HepG2 (cell line): ENCODE data around the gene CYBRD1. TPM values are rescaled to one million over a fixed set of nuclear protein-coding genes. Genes with fewer than 3 reads are reported as not detected.

Experiments
- AGO2 ChIP-seq: fragments of 200-400 bp; formaldehyde crosslinking; optimal IDR thresholded peaks from 2 replicates; pipeline ENCODE3; 2017; ENCODE audit warnings: mild to moderate bottlenecking, low read depth, low read length, moderate library complexity
- HOXD1 ChIP-seq: sonication (generic); formaldehyde crosslinking; IDR thresholded peaks from 2 replicates; pipeline ENCODE4 v1.5.0; 2020; ENCODE audit warnings: missing genetic modification reagents
- KDM3A ChIP-seq: IDR thresholded peaks from 2 replicates; pipeline ENCODE4 v1.6.1; 2018; ENCODE audit warnings: low read depth, missing compliant biosample characterization
- NAIF1 ChIP-seq: sonication (generic); formaldehyde crosslinking; IDR thresholded peaks from 2 replicates; pipeline ENCODE4 v1.5.0; 2020; ENCODE audit warnings: mild to moderate bottlenecking, missing genetic modification reagents, borderline replicate concordance
- PAF1 ChIP-seq: IDR thresholded peaks from 2 replicates; pipeline ENCODE4 v1.6.1; 2016; ENCODE audit warnings: missing genetic modification reagents, missing compliant biosample characterization
- SP140L ChIP-seq: sonication (generic); formaldehyde crosslinking; IDR thresholded peaks from 2 replicates; pipeline ENCODE4 v1.4.0; 2020; ENCODE audit warnings: missing genetic modification reagents, borderline replicate concordance
- SP2 ChIP-seq: sonication (generic); formaldehyde crosslinking; IDR thresholded peaks from 2 replicates; pipeline ENCODE4 v1.5.1; 2020; ENCODE audit warnings: mild to moderate bottlenecking, missing genetic modification reagents
- ZNF709 ChIP-seq: sonication (generic); formaldehyde crosslinking; IDR thresholded peaks from 2 replicates; pipeline ENCODE4 v1.5.0; 2020; ENCODE audit warnings: mild to moderate bottlenecking, missing genetic modification reagents
- ZNF883 ChIP-seq: sonication (generic); formaldehyde crosslinking; IDR thresholded peaks from 2 replicates; pipeline ENCODE4 v1.5.1; 2020; ENCODE audit warnings: mild to moderate bottlenecking, missing genetic modification reagents; ENCODE audit errors: not compliant biosample characterization
- polyA plus RNA-seq, 8 experiments: library from polyadenylated mRNA; depleted of rRNA in 3 of 8; stranded (reverse) in 7 of 8; unstranded in 1 of 8; fragments of >200 nt; fragmentation: Illumina TruSeq in 4 of 8; extraction: Trizol in 4 of 8; gene quantifications; 2 replicates each; pipeline versions ENCODE4 v1.2.1 to v1.2.3, GENCODE V29; 2011 to 2016; ENCODE audit warnings: low read depth in 4 of 8, missing spikeins in 1 of 8, mixed read lengths in 1 of 8; ENCODE audit not compliant: insufficient read depth in 1 of 8
- total RNA-seq, 5 experiments: library from RNA; depleted of rRNA; stranded (reverse); fragments of >200 nt; fragmentation: Illumina TruSeq; extraction: Trizol; gene quantifications; 2 replicates each; pipeline ENCODE4 v1.2.3, GENCODE V29; 2016; ENCODE audit warnings: low read depth in 1 of 5
- TF ChIP-seq, protein P1 (sequence below): sonication (generic); formaldehyde crosslinking; IDR thresholded peaks from 2 replicates; pipeline ENCODE4 v1.4.0; 2020; ENCODE audit warnings: missing genetic modification reagents
- TF ChIP-seq, protein P2 (sequence below): sonication (generic); formaldehyde crosslinking; IDR thresholded peaks from 2 replicates; pipeline ENCODE4 v1.4.0; 2020; ENCODE audit warnings: mild to moderate bottlenecking, low read depth, missing genetic modification reagents
- TF ChIP-seq, protein P3 (sequence below): sonication (generic); formaldehyde crosslinking; IDR thresholded peaks from 2 replicates; pipeline ENCODE4 v1.5.1; 2020; ENCODE audit warnings: mild to moderate bottlenecking, missing genetic modification reagents, borderline replicate concordance
- TF ChIP-seq, protein P4 (sequence below): IDR thresholded peaks from 2 replicates; pipeline ENCODE4 v1.6.1; 2016; ENCODE audit warnings: low read depth

The CYBRD1 gene
- total and polyA plus RNA-seq, 2 of the 13 experiments (the other 11 are each of a cell fraction or from before 2014, with no cell fraction given): 0.13 to 0.42 TPM

DNA sequence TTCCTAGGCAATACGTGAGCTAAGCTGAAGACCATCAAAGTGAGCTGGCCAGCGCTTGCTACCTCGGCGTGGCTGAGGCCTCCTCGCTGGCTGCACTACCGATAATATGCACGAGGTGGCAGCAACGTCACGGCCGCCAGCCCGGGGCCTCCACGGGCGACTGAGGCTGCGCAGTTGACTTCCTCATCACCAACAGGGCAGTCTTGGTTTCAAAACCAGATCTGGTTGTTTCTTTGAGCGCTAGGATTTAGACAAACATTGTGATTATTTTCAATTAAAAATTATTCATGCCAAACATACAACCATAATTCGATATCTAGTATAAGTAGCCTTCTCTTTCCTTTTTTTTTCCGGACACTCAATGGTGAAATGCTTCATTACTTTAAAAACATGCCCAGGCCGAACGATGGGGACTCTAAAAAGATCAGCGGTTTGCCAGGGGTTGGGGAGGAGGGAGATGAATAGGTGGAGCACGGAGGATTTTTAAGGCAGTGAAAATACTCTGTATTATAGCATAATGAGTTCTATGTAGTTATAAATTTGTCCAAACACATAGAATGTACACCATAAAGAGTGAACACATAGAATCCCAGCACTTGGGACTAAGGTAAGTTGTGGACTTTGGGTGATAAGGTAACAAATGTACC lies 52.0 kb downstream of the CYBRD1 start (continued):
- TF ChIP-seq, protein P1, sequence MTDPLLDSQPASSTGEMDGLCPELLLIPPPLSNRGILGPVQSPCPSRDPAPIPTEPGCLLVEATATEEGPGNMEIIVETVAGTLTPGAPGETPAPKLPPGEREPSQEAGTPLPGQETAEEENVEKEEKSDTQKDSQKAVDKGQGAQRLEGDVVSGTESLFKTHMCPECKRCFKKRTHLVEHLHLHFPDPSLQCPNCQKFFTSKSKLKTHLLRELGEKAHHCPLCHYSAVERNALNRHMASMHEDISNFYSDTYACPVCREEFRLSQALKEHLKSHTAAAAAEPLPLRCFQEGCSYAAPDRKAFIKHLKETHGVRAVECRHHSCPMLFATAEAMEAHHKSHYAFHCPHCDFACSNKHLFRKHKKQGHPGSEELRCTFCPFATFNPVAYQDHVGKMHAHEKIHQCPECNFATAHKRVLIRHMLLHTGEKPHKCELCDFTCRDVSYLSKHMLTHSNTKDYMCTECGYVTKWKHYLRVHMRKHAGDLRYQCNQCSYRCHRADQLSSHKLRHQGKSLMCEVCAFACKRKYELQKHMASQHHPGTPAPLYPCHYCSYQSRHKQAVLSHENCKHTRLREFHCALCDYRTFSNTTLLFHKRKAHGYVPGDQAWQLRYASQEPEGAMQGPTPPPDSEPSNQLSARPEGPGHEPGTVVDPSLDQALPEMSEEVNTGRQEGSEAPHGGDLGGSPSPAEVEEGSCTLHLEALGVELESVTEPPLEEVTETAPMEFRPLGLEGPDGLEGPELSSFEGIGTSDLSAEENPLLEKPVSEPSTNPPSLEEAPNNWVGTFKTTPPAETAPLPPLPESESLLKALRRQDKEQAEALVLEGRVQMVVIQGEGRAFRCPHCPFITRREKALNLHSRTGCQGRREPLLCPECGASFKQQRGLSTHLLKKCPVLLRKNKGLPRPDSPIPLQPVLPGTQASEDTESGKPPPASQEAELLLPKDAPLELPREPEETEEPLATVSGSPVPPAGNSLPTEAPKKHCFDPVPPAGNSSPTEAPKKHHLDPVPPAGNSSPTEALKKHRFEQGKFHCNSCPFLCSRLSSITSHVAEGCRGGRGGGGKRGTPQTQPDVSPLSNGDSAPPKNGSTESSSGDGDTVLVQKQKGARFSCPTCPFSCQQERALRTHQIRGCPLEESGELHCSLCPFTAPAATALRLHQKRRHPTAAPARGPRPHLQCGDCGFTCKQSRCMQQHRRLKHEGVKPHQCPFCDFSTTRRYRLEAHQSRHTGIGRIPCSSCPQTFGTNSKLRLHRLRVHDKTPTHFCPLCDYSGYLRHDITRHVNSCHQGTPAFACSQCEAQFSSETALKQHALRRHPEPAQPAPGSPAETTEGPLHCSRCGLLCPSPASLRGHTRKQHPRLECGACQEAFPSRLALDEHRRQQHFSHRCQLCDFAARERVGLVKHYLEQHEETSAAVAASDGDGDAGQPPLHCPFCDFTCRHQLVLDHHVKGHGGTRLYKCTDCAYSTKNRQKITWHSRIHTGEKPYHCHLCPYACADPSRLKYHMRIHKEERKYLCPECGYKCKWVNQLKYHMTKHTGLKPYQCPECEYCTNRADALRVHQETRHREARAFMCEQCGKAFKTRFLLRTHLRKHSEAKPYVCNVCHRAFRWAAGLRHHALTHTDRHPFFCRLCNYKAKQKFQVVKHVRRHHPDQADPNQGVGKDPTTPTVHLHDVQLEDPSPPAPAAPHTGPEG: no peak
- TF ChIP-seq ZNF709 (CRISPR knock-in tag): no peak
- no peak for TF ChIP-seq SP2 (CRISPR knock-in tag)
- TF ChIP-seq, protein P2, sequence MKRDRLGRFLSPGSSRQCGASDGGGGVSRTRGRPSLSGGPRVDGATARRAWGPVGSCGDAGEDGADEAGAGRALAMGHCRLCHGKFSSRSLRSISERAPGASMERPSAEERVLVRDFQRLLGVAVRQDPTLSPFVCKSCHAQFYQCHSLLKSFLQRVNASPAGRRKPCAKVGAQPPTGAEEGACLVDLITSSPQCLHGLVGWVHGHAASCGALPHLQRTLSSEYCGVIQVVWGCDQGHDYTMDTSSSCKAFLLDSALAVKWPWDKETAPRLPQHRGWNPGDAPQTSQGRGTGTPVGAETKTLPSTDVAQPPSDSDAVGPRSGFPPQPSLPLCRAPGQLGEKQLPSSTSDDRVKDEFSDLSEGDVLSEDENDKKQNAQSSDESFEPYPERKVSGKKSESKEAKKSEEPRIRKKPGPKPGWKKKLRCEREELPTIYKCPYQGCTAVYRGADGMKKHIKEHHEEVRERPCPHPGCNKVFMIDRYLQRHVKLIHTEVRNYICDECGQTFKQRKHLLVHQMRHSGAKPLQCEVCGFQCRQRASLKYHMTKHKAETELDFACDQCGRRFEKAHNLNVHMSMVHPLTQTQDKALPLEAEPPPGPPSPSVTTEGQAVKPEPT: no peak
- TF ChIP-seq, protein P3, sequence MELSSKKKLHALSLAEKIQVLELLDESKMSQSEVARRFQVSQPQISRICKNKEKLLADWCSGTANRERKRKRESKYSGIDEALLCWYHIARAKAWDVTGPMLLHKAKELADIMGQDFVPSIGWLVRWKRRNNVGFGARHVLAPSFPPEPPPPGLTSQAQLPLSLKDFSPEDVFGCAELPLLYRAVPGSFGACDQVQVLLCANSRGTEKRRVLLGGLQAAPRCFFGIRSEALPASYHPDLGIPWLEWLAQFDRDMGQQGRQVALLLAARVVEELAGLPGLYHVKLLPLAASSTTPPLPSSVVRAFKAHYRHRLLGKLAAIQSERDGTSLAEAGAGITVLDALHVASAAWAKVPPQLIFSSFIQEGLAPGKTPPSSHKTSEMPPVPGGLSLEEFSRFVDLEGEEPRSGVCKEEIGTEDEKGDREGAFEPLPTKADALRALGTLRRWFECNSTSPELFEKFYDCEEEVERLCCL (CRISPR knock-in tag): no peak
- no peak for TF ChIP-seq HOXD1 (CRISPR knock-in tag)
- no peak for TF ChIP-seq AGO2
- TF ChIP-seq ZNF883 (CRISPR knock-in tag): no peak
- TF ChIP-seq, protein P4, sequence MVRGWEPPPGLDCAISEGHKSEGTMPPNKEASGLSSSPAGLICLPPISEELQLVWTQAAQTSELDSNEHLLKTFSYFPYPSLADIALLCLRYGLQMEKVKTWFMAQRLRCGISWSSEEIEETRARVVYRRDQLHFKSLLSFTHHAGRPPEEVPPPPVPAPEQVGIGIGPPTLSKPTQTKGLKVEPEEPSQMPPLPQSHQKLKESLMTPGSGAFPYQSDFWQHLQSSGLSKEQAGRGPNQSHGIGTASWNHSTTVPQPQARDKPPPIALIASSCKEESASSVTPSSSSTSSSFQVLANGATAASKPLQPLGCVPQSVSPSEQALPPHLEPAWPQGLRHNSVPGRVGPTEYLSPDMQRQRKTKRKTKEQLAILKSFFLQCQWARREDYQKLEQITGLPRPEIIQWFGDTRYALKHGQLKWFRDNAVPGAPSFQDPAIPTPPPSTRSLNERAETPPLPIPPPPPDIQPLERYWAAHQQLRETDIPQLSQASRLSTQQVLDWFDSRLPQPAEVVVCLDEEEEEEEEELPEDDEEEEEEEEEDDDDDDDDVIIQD (CRISPR knock-in tag): peak; percentile 75; the same call in 1 of the 2 replicates
- no peak for TF ChIP-seq NAIF1 (CRISPR knock-in tag)
- no peak for TF ChIP-seq SP140L (CRISPR knock-in tag)
- TF ChIP-seq KDM3A (CRISPR knock-in tag): peak; percentile 73; the same call in 1 of the 2 replicates
- TF ChIP-seq PAF1: no peak
